Skeletal muscle cell (primary cell): Measurements from ENCODE around the gene PTGFR.

Source experiments
- DNase-seq: peaks from one replicate; pipeline ENCODE4 v3.0.0-alpha.2; 2010; ENCODE audit warnings: low read depth
- H3K4me3 ChIP-seq: 2 replicates; pipeline ENCODE4 v1.5.1; 2011; ENCODE audit warnings: low read depth, mild to moderate bottlenecking, control low read depth, low read length, moderate library complexity

Gene PTGFR

GRCh38 chr1:78570539-78570938, 79.8 kb downstream of the PTGFR start:
- H3K4me3 ChIP-seq: no peak overlapping the region
- no peak for DNase-seq

- no peak overlapping the region for H3K4me3 ChIP-seq
- no peak for DNase-seq
Observed at GRCh38 chr1:78577257-78578100, 86.7 kb downstream of the PTGFR start.

GRCh38 chr1:78586572-78586971, 95.8 kb downstream of the PTGFR start:
- no peak overlapping the region for H3K4me3 ChIP-seq
- peak; percentile 49 for DNase-seq

DNA sequence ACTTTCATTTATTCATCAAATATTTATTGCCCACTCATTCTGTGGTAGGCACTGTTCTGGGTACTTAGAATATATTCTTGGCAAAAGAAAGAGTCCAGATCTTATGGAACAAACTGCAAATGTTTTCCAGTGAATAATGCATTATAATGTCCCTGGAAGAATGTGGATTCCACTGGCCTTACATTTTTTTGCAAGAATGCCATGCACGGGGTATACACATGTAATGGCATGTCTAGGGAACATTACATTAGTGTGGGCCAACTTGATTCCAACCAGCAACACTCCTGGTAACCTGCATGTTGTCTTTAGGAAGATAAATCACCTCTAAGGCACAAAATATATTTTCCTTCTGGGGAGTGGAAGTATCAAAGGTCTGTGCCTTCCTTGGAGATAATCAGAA, 96.4 kb downstream of the PTGFR start:
- H3K4me3 ChIP-seq: no peak overlapping the region
- DNase-seq: no peak
